B cell (primary cell): ENCODE measurements around the gene POMT2. TPM values are rescaled to one million over a fixed set of nuclear protein-coding genes. Genes with fewer than 3 reads are reported as not detected.

Source experiments
- ATAC-seq: fragments of 200-7000 bp; cut with Tn5 transposase; one replicate; pipeline ENCODE4 v1.10.0; 2021; ENCODE audit warnings: low read depth, mild to moderate bottlenecking, moderate number of reproducible peaks, moderate library complexity
- CTCF ChIA-PET: fragments of 350-600 bp; sonication (Branson Sonifier 250); formaldehyde crosslinking; loops from one replicate; lab custom pipeline; 2021; ENCODE audit warnings: antibody characterized with exemption, inconsistent platforms; lab: Charles Lee
- POLR2A ChIA-PET: fragments of 350-600 bp; sonication (Branson Sonifier 250); formaldehyde crosslinking; loops from one replicate; lab custom pipeline; 2021; ENCODE audit warnings: antibody characterized with exemption; lab: Charles Lee
- DNase-seq: peaks from one replicate; pipeline ENCODE4 v3.0.0; 2013
- H2AFZ ChIP-seq: 2 replicates; pipeline ENCODE4 v1.6.1; 2012; ENCODE audit warnings: mild to moderate bottlenecking, low read depth, low read length; ENCODE audit not compliant: insufficient read depth, poor library complexity, severe bottlenecking
- H3K27ac ChIP-seq, 2 donors: 1 replicate in 1 of 2; 2 replicates in 1 of 2; pipeline ENCODE4 v1.5.1; 2012 to 2013; ENCODE audit warnings: low read length in 2 of 2, mild to moderate bottlenecking in 2 of 2, moderate library complexity in 1 of 2
- H3K27me3 ChIP-seq, 4 experiments: fragments of 200-600 bp in 1 of 4; sonication (generic) in 1 of 4; replicated peaks in 1 of 4; 1 replicate in 2 of 4; 2 replicates in 2 of 4; pipeline versions ENCODE4 v1.6.1 to v1.7.0; 2013 to 2016; ENCODE audit warnings: low read length in 3 of 4, mild to moderate bottlenecking in 2 of 4, mixed read lengths in 1 of 4, moderate library complexity in 1 of 4; ENCODE audit not compliant: insufficient read depth in 4 of 4, control insufficient read depth in 3 of 4; ENCODE audit errors: control extremely low read depth in 1 of 4
- H3K36me3 ChIP-seq, 2 experiments: replicated peaks in 1 of 2; 1 replicate in 1 of 2; 2 replicates in 1 of 2; pipeline versions ENCODE4 v1.6.1 to v1.7.1; 2013; ENCODE audit warnings: low read length in 1 of 2; ENCODE audit not compliant: insufficient read depth in 2 of 2, control insufficient read depth in 1 of 2; ENCODE audit errors: control extremely low read depth in 1 of 2, extremely low read depth in 1 of 2
- H3K4me1 ChIP-seq, 2 donors: fragments of 200-600 bp in 1 of 2; sonication (generic) in 1 of 2; 1 replicate in 1 of 2; 2 replicates in 1 of 2; pipeline versions ENCODE4 v1.5.1 to v1.6.1; 2013 to 2017; ENCODE audit warnings: low read length in 2 of 2; ENCODE audit not compliant: control insufficient read depth in 2 of 2, insufficient read depth in 2 of 2
- H3K4me2 ChIP-seq: replicated peaks from 2 replicates; pipeline ENCODE3; 2012; ENCODE audit warnings: mild to moderate bottlenecking, low read depth, low read length; ENCODE audit not compliant: poor library complexity, severe bottlenecking
- H3K4me3 ChIP-seq, 5 experiments: fragments of 200-600 bp in 1 of 5; sonication (generic) in 1 of 5; 1 replicate in 3 of 5; 2 replicates in 2 of 5; pipeline versions ENCODE4 v1.5.1 to v1.7.0; 2011 to 2016; ENCODE audit warnings: low read length in 4 of 5, mild to moderate bottlenecking in 4 of 5, low read depth in 2 of 5, control low read depth in 1 of 5, moderate library complexity in 1 of 5; ENCODE audit not compliant: insufficient read depth in 1 of 5; ENCODE audit errors: control extremely low read depth in 1 of 5, extremely low read depth in 1 of 5
- H3K79me2 ChIP-seq: fragments of 200-600 bp; sonication (generic); one replicate; pipeline ENCODE4 v1.6.0; 2016; ENCODE audit warnings: low read length; ENCODE audit not compliant: control insufficient read depth, insufficient read depth
- H3K9ac ChIP-seq: fragments of 200-600 bp; sonication (generic); 2 replicates; pipeline ENCODE4 v1.6.1; 2017; ENCODE audit warnings: mild to moderate bottlenecking, low read length, moderate library complexity
- H3K9me3 ChIP-seq, 3 donors: one replicate each; pipeline versions ENCODE4 v1.6.1 to v1.7.1; 2013; ENCODE audit warnings: low read length in 2 of 3; ENCODE audit not compliant: control insufficient read depth in 2 of 3, insufficient read depth in 1 of 3; ENCODE audit errors: control extremely low read depth in 1 of 3
- H4K20me1 ChIP-seq: 2 replicates; pipeline ENCODE4 v1.6.0; 2012; ENCODE audit warnings: mild to moderate bottlenecking, low read length; ENCODE audit not compliant: insufficient read depth, control insufficient read depth, poor library complexity, severe bottlenecking
- H3K27ac Mint-ChIP-seq: one replicate; pipeline ENCODE4 v1.8.0; 2021; ENCODE audit warnings: mixed read lengths
- H3K27me3 Mint-ChIP-seq: one replicate; pipeline ENCODE4 v1.8.0; 2021; ENCODE audit warnings: mixed read lengths
- H3K4me1 Mint-ChIP-seq: one replicate; pipeline ENCODE4 v1.8.0; 2021; ENCODE audit warnings: mixed read lengths
- H3K4me3 Mint-ChIP-seq: one replicate; pipeline ENCODE4 v1.8.0; 2021; ENCODE audit warnings: mixed read lengths
- H3K9me3 Mint-ChIP-seq: one replicate; pipeline ENCODE4 v1.8.0; 2022; ENCODE audit warnings: mixed read lengths; ENCODE audit not compliant: insufficient read depth
- CTCF ChIP-seq: fragments of 200-600 bp; IDR thresholded peaks from one replicate; pipeline ENCODE4 v1.8.0; 2022; ENCODE audit warnings: antibody characterized with exemption, mild to moderate bottlenecking
- EZH2 ChIP-seq: IDR thresholded peaks from 2 replicates; pipeline ENCODE4 v1.6.1; 2012; ENCODE audit warnings: borderline replicate concordance, low read depth, mild to moderate bottlenecking, moderate library complexity, low read length; ENCODE audit not compliant: insufficient read depth, poor library complexity, severe bottlenecking
- WGBS: methylation state at CpG from one replicate; pipeline ENCODE4 v1.1.5; 2013; ENCODE audit warnings: missing lambda C conversion rate; ENCODE audit not compliant: insufficient coverage; 5-methylcytosine and 5-hydroxymethylcytosine counted together
- intact Hi-C: fragments of 100-400 bp; cut with micrococcal nuclease; formaldehyde crosslinking; loops from one replicate; pipeline ENCODE4 v1.10.0; 2022
- polyA plus RNA-seq: library from polyadenylated mRNA; depleted of rRNA; stranded (reverse); fragments of >200 nt; gene quantifications from 2 replicates; pipeline ENCODE4 v1.2.3, GENCODE V29; 2012
- total RNA-seq, 2 donors: library from RNA; stranded (reverse); fragments of 120-200 nt in 1 of 2; gene quantifications; 1 replicate in 1 of 2; 2 replicates in 1 of 2; pipeline versions ENCODE4 v1.2.3 to v1.2.4, GENCODE V29; 2013 to 2022

The POMT2 gene
- total and polyA plus RNA-seq, 2 donors (not counting 1 experiment from before 2014, with no cell fraction given): 14.3 to 36.6 TPM

GRCh38 chr14:77313371-77313770 is 7.3 kb downstream of the POMT2 start:
- intact Hi-C loops: no loop called here
- H3K4me3 Mint-ChIP-seq: no peak overlapping the region
- Histone ChIP-seq H3K4me3 (no peak overlapping the region), H3K9ac (no peak overlapping the region), H2AFZ (no peak overlapping the region), H4K20me1 (no peaks in the 10 kb centered on the region), H3K36me3 (no peaks in the 10 kb centered on the region), H3K4me2 (no peak overlapping the region), H3K4me1 (peaks cover 7 to 15% of the 10 kb centered on the region in 2 donors), H3K9me3 (no peaks in the 10 kb centered on the region), H3K27me3 (no peaks in the 10 kb centered on the region), H3K79me2 (peaks cover 23% of the 10 kb centered on the region), H3K27ac (no peak overlapping the region)
- DNase-seq (no peak), ATAC-seq (no peak)
- TF ChIP-seq EZH2: no peak
- no peak for TF ChIP-seq CTCF
- peaks cover 10% of the 10 kb centered on the region for H3K4me1 Mint-ChIP-seq
- H3K9me3 Mint-ChIP-seq: no peaks in the 10 kb centered on the region
- POLR2A ChIA-PET: no interaction called here
- CTCF ChIA-PET: interaction anchor here (5.3 to 7.5 kb wide), 2 partner anchors 12 to 161 kb away, joined by 108 to 122 read pairs; no protein-coding TSS in a partner anchor
- H3K27me3 Mint-ChIP-seq: no peaks in the 10 kb centered on the region
- WGBS: no CpG with 5 or more reads among the region's 1 CpG
- H3K27ac Mint-ChIP-seq: no peak overlapping the region

- ChIA-PET POLR2A (no interaction called here), CTCF (interaction anchor here (7.5 kb wide), 1 partner anchor 159 kb away, joined by 108 read pairs; no protein-coding TSS in a partner anchor)
- no peak overlapping the region for H3K4me3 ChIP-seq
- H3K27me3 Mint-ChIP-seq: no peaks in the 10 kb centered on the region
- no peak overlapping the region for H3K4me3 Mint-ChIP-seq
- ATAC-seq (no peak), DNase-seq (no peak)
- peaks cover 7 to 21% of the 10 kb centered on the region in 2 donors for H3K4me1 ChIP-seq
- H3K9me3 ChIP-seq: no peaks in the 10 kb centered on the region
- H3K4me2 ChIP-seq: no peak overlapping the region
- TF ChIP-seq EZH2 (no peak), CTCF (no peak)
- H3K27me3 ChIP-seq: no peaks in the 10 kb centered on the region
- peaks cover 12% of the 10 kb centered on the region for H3K4me1 Mint-ChIP-seq
- H4K20me1 ChIP-seq: no peaks in the 10 kb centered on the region
- H3K36me3 ChIP-seq: no peaks in the 10 kb centered on the region
- no CpG with 5 or more reads among the region's 2 CpGs for WGBS
- H3K9me3 Mint-ChIP-seq: no peaks in the 10 kb centered on the region
- H3K27ac Mint-ChIP-seq: no peak overlapping the region
- no peak overlapping the region for H3K9ac ChIP-seq
- intact Hi-C loops: no loop called here
- no peak overlapping the region for H3K27ac ChIP-seq
- no peak overlapping the region for H2AFZ ChIP-seq
- peaks cover 2% of the 10 kb centered on the region for H3K79me2 ChIP-seq
Measured at GRCh38 chr14:77311217-77311616, 9.5 kb downstream of the POMT2 start.
